Activated CD4-positive, alpha-beta T cell treated with anti-CD3 and anti-CD28 coated beads for 48 hours (primary cell): Measurements from ENCODE around the gene SCG3.

Experiments
- DNase-seq: peaks from one replicate; pipeline ENCODE4 v3.0.0-alpha.2; 2020

SCG3 gene

DNA sequence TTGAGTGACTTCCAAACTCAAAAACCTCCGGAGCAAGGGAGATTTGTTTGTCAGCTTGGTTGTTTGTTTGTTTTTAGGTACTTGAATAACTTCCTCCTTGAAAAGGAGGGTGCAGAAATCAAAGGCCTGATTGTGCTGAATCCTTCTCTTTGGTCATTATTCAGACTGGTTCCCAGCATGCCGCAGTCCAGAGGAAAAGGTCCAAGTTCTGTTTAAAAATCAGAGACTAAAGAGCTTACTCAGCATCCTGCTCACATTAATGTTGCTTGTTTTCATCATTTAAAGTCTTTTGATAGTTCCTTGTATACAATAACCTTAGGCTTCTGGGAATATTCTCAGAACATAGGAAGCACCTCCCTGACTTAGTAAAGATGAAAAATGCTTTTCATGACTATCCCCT lies 982 bp upstream of the SCG3 start:
- no peak for DNase-seq

DNA sequence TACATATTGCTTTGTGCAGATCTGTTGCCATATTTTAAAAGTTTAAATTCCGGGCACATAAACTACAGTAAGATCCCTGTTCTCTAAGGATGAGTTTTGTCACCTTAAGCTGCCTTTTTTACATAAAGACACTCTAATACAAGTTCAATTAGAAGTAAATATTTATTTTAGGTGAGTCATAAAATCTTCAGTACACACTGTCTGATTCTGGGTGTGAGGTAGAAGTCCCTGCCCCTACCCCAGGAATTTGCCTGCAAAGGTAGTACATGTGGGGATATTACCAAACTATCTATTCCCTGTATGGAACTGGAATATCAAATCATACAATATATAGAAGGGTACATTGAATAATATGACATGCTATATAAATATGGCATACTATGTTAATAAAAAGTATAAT lies 6.3 kb downstream of the SCG3 start:
- no peak for DNase-seq

DNA sequence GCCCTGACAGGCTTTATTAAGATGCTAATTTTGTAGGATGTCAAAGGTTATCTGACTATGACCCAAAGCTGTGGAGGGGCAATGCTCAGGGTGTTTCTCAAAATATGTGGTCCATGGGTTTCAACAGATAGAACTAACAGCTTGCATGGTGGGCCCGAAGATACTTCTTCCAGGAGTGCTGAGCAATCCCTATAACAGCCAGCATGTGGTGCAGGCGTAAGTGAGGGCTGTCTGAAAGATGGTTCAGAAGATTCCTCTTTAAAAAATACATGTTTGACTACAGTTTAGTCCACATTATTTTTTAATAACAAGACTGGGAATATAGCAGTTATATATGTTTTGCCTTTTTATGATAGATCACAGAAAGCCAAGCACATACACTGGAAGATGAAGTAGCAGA lies 7.6 kb downstream of the SCG3 start:
- no peak for DNase-seq

DNA sequence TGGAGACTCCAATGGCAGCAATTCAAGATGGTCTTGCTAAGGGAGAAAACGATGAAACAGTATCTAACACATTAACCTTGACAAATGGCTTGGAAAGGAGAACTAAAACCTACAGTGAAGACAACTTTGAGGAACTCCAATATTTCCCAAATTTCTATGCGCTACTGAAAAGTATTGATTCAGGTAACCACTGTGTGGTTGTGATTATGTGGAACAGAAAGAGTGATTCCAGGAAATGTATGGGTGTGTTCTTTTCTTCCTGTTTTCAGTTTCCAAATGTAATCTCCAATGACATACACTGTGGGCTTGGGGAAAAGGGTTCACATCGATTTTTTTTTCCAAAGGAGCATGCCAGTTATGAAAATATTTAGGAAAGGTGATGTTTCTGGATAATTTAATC lies 10.9 kb downstream of the SCG3 start:
- DNase-seq = no peak

DNA sequence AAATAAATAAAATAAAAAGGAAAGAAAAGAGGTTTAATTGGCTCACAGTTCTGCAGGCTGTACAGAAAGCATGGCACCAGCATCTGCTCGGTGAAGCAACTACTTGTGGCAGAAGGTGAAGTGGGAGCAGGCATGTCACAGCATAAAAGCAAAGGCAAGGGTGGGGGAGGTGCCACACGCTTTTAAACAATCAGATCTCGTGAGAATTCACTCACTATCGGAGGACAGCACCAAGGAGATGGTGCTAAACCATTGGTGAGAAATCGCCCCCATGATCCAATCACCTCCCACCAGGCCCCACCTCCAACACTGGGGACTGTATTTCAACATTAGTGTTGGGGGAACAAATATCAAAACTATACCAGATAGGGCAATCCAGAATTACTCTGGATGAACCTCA lies 15.3 kb downstream of the SCG3 start:
- DNase-seq = no peak

DNA sequence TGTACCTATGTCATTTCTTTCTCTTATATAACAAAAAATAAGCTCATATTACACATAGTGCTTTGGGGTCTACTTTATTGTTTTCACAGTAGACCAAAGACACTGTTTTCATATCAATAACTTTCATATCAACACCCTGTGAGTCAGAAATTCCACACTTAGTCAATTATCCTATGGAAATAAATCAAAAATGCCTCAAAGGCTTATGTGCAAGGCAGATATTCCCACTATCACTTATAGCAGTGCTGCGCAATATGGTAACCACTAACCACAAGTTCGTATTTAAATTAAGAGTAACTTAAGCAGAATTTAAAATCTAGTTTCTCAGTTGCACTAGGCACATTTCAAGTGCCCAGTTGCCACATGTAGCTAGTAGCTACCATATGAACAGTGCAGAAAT lies 15.9 kb downstream of the SCG3 start:
- no peak for DNase-seq

DNA sequence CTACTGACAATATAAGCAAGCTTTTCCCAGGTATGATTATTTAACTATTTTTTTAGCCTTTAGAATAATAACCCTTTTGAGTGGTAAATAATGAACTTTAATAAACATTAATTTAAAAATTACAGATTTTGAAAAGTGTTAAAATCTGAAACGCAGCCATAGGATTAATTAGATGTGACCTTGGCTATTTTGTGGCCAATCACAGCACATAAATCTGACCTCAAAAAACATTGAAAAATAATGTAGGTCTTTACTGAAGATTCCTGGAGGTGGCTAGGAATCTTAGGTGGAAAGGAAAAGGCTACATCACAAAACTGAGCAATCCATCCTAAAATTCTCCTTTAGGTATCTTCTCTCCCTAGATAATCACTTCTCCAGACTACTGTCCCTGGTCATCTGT lies 18.1 kb downstream of the SCG3 start:
- no peak for DNase-seq

DNA sequence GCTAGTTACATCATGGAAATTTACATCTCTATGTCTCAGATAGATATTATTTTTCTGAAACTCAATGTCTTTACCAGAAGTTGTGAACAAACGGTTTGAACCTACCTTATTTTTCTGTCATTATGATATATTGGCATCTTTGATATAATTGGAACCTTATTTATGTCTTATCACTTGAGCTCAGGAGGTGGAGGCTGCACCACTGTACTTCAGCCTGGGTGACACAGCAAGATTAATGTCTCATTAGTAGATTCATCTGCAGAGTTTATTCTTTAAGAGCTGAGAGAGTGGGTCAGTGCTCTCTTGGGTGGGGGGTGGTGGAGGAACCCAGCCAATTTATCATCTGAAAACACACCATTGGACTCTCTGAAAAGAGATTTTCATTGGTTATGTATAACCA lies 21.4 kb downstream of the SCG3 start:
- DNase-seq = no peak

DNA sequence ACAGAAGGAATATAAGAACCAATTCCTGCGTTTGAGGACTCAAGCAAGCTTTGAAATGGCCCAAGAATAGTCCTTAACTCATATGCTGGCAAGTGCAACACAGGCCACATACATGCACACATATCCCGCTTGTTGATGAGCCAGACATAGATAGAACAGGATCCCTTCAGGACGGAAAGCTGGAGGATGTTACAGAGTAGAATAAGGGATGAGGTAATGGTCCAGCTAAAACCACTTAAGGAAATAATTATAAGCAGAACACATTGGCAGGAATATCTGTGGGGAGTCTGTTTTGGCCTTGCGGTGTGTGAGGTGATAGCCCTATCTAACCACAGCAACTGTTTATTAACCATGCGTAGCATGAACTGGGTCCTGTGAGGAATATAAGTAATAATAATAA lies 25.0 kb downstream of the SCG3 start:
- DNase-seq = no peak

DNA sequence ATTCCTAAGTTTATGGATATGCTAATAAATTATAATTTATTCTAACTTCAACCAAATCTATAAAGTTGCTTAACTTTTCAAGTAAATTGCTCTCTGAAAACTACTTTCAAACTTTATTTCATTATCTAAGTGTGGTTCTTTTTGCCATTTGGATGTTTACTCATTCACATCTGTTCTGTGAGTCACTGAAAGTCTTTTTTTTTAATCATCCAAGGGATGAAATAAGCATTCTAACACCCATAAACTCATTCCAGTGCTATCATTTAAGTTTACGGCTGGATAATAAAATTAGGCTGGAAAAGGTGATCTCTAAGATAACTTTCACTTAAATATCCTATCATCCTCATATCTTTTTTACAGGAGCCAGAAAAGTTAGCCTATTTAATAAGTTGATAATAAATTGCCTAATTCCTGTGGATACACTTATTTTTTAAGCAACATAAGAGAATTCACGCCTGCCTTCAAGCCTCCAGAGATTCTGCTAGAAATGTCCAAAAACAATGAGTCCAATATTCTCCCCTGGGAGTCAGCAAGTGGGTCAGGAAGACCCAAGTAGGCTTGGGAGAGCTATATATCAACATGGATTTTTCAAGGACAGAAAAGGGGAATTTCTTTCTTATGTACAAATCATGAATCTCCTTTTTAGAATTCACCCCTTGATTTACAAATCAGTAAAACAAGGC lies 25.8 kb downstream of the SCG3 start:
- no peak for DNase-seq

DNA sequence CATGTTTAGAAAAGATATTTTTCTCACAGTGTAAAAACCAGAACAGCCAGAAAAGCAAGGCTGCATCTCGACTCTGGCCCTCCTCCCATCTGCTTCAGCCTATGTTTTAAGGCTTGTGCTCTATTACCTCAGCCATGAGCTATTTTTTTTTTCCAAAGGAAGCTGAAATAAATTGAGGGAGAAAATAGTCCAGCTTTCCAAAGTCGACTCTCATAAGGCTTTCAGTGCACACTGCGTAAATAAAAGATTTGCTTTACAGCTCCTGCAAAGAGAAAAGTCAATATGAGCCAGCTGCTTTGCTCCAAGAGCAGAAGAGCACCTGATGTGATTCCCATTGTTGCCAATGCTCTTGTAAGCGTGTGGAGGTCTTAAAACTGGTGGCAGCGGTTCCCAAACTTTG lies 26.7 kb downstream of the SCG3 start:
- DNase-seq = no peak

DNA sequence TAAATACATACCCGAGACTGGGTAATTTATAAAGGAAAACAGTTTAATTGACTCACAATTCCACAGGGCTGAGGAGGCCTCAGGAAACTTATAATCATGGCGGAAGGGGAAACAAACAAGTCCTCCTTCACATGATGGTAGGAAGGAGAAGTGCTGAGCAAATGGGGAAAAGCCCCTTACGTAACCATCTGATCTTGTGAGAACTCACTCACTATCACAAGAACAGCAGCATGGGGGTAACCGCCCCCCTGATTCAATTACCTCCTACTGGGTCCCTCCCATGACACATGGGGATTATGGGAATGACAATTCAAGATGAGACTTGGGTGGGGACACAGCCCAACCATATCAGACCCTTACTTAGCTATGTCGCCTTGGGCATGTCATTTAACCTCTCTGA lies 27.7 kb downstream of the SCG3 start:
- DNase-seq = no peak

DNA sequence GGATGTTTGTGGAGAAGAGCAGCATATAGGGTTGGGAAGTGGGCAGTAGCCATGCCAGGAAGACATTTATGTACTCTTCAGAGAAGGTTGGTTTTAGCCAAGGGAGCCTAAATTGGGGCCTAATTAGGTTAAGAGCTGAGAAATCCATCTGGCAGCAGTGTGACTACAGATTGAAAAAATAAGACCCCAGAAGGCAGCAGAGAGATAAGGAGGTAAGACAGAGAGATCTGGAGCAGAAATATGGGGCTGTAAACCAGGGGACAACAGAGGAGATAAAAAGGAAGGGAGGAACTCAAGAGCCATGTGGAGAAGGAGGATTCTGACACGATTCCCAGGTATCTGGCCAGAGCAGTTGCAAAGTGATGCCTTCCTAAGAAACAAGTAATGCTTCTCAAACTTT lies 32.9 kb downstream of the SCG3 start:
- no peak for DNase-seq

DNA sequence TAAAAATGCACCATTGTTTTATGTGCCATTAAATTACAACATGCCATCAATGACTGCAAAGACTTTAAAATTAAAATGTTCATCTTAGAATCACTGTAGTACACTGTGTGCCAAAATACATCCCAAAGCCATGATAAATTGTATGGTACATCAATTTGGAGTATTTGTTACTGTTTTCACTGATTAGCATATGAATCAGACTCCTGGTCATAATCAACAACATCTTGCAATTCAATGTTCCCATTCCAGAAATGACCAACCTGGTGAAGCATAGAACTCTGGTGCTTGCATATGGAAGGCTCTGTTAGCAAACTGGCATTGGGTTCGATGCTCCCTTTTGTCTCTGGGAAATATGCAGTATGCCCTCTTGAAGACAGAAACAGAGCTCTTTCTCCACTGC lies 33.6 kb downstream of the SCG3 start:
- no peak for DNase-seq

DNA sequence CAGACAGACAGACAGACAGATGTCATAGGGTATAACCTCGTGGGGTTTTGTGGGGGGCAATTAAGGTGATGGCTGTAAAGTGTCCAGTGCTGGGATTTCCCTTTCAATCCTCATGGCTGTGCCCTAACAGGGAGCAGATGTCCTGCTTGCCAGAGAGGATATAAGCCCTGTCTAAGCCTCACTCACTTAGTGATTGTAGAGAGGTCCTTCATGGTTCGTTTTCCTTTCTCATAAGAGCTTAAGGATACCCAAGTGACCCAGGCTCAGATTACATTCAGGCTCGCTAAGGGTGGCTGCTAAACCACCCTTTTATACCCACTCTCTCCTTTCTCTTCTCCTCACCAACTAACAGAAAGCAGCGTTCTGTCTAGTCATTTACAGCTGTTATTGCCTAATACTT lies 36.9 kb downstream of the SCG3 start:
- DNase-seq = no peak

DNA sequence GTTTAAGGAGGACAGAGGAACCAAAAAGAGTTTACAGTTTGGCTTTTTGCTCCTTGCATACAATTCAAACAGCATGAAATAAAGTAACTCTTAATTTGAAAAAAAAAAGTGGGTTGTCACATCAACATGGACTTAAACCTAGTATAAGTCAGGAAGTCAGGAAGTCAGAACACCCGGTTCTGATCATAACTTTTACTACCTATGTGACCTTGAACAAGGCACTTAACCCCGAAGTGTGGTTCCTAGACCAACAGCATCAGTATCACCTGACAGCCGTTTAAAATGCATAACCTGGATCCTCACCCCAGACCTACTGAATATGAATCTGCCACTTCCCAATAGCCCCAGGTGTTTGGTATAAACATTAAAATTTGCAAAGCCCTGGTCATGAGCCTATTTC lies 37.4 kb downstream of the SCG3 start:
- no peak for DNase-seq

DNA sequence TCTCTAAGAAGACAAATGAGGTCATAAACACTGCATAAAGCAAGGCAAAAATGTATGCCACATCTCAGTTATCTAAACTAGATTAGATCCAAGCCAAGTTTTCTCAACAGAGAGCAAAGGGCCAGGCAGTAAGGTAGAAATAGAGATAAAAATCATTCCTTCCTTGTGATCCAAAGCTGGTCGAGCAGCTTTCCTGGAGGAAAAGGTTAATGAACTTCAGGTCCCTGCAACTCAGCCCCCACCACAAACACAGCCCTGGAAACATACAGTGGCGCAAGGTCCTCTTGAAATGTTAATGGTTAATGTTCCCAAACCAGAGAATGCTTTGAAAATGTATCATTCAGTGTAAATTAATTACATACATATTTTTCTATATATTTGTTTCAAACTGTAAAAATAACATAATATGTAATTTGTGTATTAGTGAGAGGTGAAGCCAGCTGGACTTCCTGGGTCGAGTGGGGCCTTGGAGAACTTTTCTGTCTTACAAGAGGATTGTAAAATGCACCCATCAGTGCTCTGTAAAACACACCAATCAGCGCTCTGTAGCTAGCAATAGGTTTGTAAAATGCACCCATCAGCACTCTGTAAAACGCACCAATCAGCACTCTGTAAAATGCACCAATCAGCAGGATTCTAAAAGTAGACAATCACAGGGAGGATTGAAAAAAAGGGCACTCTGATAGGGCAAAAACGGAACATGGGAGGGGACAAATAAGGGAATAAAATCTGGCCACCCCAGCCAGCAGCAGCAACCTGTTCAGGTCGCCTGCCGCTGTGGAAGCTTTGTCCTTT lies 39.1 kb downstream of the SCG3 start:
- DNase-seq = no peak

DNA sequence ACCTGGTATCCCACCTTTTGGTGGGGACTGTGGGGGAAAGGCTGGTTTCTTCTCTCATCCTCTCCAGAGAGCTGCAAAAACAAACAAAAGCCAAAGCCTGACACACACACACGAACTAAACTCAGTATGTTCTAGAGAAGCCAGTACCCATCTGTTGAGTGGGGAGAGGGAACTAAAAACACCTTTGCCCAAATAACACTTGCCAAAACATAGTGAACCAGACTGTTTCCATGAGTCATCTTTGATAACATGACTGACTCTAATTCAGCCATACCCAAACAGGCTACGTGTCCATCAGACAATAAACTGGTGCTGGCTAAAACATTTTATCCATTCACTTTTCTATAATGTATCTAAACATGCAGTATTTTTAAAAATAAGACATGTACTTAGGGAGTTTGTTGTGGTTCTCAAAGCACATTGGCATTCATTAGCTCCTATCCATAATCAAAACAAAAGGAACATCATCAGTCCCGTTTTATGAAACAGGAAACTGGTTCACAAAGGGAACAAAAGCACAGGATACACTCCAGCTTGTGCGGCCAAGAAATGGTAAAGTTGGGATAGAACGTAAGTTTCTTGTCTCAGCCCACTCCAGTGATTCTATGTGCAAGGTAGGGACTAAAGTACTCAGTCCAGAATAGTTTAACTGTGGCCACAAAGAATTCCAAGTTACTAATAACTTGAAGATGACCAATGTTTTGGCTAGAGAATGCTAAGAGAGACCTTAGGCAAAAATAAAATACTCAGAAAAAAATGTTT lies 40.1 kb downstream of the SCG3 start:
- no peak for DNase-seq

DNA sequence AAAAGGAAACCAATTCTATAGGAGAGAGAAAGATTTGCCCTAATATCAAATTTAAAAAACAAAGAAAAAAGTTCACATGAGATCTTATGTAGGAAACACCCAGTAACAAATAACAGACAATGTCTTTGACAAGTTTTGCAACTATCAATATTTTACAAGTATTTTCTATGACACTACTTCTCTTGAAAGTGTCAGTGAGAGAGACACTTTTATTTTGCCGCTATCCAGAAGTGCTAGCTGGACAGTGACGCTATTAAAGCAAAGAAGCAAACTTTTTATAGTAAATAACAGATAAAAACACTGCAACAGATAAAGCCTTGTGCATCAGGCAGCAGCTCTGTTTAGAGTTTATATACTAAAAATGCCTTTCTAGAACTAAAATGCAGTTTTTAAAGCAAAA lies 42.9 kb downstream of the SCG3 start:
- DNase-seq = no peak

DNA sequence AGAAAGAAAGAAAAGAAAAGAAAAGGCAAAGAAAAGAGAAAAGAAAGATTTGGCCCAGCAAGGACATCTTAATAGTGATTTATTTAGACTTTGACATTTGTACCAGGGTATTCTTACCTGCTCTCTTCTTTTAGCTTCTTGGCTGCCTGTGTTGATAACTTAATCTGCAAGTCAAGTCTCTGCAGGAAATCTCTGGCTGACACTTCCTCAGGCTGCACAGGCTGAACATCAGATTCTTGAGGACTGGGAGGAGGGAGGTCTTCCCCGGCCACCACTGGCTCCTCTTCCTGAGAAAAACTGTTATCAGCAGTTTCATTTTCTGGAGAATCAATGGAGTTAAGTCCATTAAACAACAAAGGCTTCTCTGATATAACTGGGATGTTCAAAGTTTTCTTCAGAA lies 43.4 kb downstream of the SCG3 start:
- DNase-seq = no peak

DNA sequence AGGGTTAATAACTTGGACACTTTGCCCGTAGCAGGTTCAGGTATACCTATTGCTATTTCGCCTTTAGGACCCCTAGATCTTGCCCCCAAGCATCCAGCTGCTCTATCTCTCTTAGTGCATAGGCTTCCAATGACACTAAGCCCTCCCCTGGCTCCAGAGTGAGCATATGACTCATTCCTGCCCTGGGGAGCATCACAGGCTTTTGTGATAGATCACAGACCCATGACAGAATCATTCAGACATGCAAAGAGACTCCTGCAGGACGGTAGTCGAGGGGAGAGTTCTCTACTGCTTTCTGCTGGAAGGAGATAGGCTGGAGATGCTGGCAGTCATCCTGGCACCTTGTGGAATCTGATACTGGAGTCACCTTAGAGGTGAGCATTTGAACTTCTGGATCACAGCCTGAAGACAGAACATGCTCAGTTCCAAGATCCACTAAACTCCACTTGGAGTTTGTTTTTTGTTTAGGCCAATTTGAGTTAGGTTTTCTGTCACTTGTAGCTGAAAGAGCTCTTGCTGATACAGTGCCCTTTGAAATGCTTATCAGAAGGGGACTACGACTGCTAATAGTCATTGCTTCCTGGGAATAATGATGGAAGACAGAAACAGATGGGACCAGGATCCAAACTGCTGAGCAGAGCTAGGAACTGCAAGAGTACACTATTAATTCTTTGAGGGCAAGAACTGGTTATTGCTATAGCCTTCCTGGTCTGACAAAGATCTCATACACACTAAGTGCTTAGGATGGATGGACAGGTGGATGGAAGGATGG lies 45.2 kb downstream of the SCG3 start:
- DNase-seq = peak; percentile 57

DNA sequence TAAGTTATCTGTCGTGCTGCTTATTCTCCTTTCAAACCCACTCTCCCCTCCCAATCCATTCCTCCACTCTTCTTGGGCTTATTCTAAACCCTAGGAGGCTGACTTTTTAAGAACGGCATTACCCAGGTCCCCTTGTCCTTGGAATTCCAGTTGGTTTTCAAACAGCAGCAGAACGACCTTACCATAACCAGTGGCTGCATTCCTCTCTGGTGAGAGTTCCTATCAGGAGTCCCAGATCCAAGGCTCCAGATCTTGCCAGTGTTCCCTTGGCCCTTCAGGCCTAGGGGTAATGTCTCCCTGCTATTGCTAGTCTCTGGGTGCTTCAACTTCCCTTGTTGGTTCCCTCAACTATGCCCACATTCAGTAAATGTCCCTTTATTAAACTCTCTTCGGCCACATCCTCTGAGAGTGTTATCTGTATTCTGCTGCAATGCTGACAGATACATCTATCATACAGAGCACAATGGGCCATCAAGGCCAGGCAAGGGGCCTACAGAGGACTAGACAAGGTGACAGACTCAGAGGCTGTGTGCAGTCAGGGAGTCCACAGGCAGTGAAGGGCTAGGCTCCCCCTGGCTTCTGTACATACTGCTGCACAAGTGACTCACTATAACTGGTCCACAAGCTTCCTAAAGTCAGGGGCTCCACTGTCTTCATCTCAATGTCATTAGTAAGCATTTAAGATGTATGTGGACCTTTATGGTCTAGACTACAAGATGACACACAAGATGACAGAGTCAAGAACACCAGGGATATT lies 46.0 kb downstream of the SCG3 start:
- peak; percentile 30 for DNase-seq
